ENCODE data around the gene FGF18. TPM values are rescaled to one million over a fixed set of nuclear protein-coding genes. Genes with fewer than 3 reads are reported as not detected.
"Not testable (repeated sequence)": the region's sequence is repeated elsewhere in the genome, so short reads cannot be mapped to it uniquely, and the experiment has no call there.

The FGF18 gene
- total RNA-seq, 1 experiment from 2014 or later: 0.94 TPM

DNA sequence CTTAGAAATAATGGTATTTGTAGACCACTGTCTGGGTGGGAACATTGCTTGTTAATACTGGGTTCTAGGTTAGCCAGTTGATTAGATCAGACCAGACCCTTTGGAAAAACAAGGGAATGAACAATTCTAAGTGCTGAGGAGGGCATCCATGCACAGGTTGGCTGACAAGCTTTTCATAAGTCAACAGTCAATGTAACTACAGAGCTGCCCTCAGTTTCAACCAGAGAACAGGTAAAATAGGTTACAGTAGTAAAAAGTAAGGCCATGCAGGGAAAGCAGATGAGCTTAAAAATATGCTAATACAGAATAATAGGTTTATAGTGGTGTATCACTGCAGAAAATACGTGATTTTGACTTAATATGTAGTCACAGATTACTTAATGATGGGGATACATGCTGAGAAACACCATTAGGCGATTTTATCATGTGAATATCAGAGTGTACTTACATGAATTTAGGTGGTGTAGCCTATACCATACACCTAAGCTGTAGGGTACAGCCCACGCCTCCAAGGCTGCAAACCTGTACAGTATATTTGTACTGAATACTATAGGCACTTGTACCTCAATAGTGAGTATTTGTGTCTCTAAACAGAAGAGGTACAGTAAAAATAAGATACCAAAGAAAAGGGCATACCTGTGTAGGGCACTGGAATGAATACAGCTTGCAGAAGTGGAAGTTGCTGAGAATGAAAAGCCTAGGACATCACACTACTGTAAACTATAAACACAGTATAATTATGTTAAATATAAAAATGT lies 6.1 kb upstream of the FGF18 start:
- no peak overlapping the region for H2BK12ac ChIP-seq (ENCODE audit: insufficient read length, low read depth, low read length)
- H4K8ac ChIP-seq (replicated peaks; ENCODE audit: insufficient read length, low read depth, low read length): no peak overlapping the region
- no peak overlapping the region for H2AFZ ChIP-seq (ENCODE audit: low read length)
- Mint-ChIP-seq H3K36me3 (ENCODE audit: insufficient read depth in 1 of 3, low read depth in 3 of 3) (peaks cover 31 to 56% (median 48%) of the 10 kb centered on the region in 3 experiments), H3K27ac (peak overlapping the region in 1 of 3 experiments; percentile 61; a peak in 2 of 7 replicates), H3K4me1 (peaks cover 5 to 8% of the 10 kb centered on the region in 2 experiments; a peak in 3 of 4 replicates), H3K27me3 (ENCODE audit: low read depth) (peaks cover 4% of the 10 kb centered on the region), H3K9me3 (no peaks in the 10 kb centered on the region), H3K4me3 (no peak overlapping the region)
- H3K56ac ChIP-seq (ENCODE audit: insufficient read length, low read depth, low read length): no peak overlapping the region
- no CpG with 5 or more reads among the region's 3 CpGs for WGBS (ENCODE audit: extremely low coverage, insufficient read length, low lambda C conversion rate)
- no peak overlapping the region for H3K4me2 ChIP-seq (ENCODE audit: insufficient read depth, insufficient read length, low read length)
- H3K23me2 ChIP-seq (ENCODE audit: insufficient read length, low read depth, low read length, poor library complexity, severe bottlenecking): no peaks in the 10 kb centered on the region
- H3K27me3 ChIP-seq (ENCODE audit: insufficient read depth, low read length): no peaks in the 10 kb centered on the region
- peaks cover 3% of the 10 kb centered on the region; the same call in 1 of the 2 replicates for H3K79me2 ChIP-seq (ENCODE audit: insufficient read depth, low read length)
- peaks cover 3% of the 10 kb centered on the region for H3K79me1 ChIP-seq (ENCODE audit: insufficient read depth, low read depth, low read length, poor library complexity, severe bottlenecking)
- no peaks in the 10 kb centered on the region for H3K4me1 ChIP-seq (ENCODE audit: insufficient read depth, low read length)
- H2AK5ac ChIP-seq (ENCODE audit: insufficient read length, low read length): no peak overlapping the region
- H4K91ac ChIP-seq (ENCODE audit: insufficient read length, low read depth, low read length): no peak overlapping the region
- no peak overlapping the region for H3T11ph ChIP-seq (ENCODE audit: low read length)
- H4K20me1 ChIP-seq (ENCODE audit: control insufficient read depth, insufficient read depth, insufficient read length): no peaks in the 10 kb centered on the region
- H3K9ac ChIP-seq (ENCODE audit: extremely low read depth, insufficient read length, low read length): no peak overlapping the region
- H4K5ac ChIP-seq (ENCODE audit: insufficient read length, low read depth, low read length): no peak overlapping the region
- no peak overlapping the region for H2BK20ac ChIP-seq (ENCODE audit: low read depth, low read length, poor library complexity, severe bottlenecking)
- no peak overlapping the region for H2BK120ac ChIP-seq (ENCODE audit: low read depth, low read length, poor library complexity, severe bottlenecking)
- DNase-seq: no peak
- no peak overlapping the region for H3K4ac ChIP-seq (ENCODE audit: low read depth, low read length)
- H3K23ac ChIP-seq (ENCODE audit: insufficient read length, low read depth, low read length): no peak overlapping the region
- H3K18ac ChIP-seq (ENCODE audit: insufficient read length, low read depth, low read length): no peak overlapping the region
- H3K27ac ChIP-seq (ENCODE audit: insufficient read length, low read depth, low read length): no peak overlapping the region
- H2BK15ac ChIP-seq (ENCODE audit: low read depth, low read length): no peak overlapping the region
- no peaks in the 10 kb centered on the region for H3K9me3 ChIP-seq (ENCODE audit: control insufficient read depth, low read depth, low read length)
- H3K14ac ChIP-seq (ENCODE audit: insufficient read depth, low read length): no peak overlapping the region
- TF ChIP-seq CTCF (conservative IDR thresholded peaks at IDR 0.05): no peak
- no peak overlapping the region for H2BK5ac ChIP-seq (ENCODE audit: insufficient read length, low read length)

DNA sequence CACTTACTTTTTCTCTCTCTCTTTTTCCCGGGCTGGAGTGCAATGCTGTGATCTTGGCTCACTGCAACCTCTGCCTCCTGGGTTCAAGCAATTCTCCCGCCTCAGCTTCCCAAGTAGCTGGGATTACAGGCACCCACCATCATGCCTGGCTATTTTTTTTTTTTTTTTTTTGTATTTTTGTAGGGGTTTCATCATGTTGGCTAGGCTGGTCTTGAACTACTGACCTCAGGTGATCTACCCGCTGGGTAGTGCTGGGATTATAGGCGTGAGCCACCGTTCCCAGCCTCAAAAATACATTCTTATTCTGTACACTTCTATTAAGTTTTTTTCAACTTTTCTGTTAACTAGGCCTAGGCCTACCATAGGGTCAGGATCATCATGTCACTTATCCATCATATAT lies 5.5 kb upstream of the FGF18 start:
- not testable (repeated sequence) for H2AFZ ChIP-seq (ENCODE audit: low read length); H3T11ph ChIP-seq (ENCODE audit: low read length); H2BK12ac ChIP-seq (ENCODE audit: insufficient read length, low read depth, low read length); H3K18ac ChIP-seq (ENCODE audit: insufficient read length, low read depth, low read length); H2BK5ac ChIP-seq (ENCODE audit: insufficient read length, low read length); H3K14ac ChIP-seq (ENCODE audit: insufficient read depth, low read length); H3K79me2 ChIP-seq (ENCODE audit: insufficient read depth, low read length); H4K20me1 ChIP-seq (ENCODE audit: control insufficient read depth, insufficient read depth, insufficient read length); H3K4me1 ChIP-seq (ENCODE audit: insufficient read depth, low read length); H3K23ac ChIP-seq (ENCODE audit: insufficient read length, low read depth, low read length); H4K91ac ChIP-seq (ENCODE audit: insufficient read length, low read depth, low read length); H3K79me1 ChIP-seq (ENCODE audit: insufficient read depth, low read depth, low read length, poor library complexity, severe bottlenecking); H3K56ac ChIP-seq (ENCODE audit: insufficient read length, low read depth, low read length); H3K27ac ChIP-seq (ENCODE audit: insufficient read length, low read depth, low read length); DNase-seq; H4K5ac ChIP-seq (ENCODE audit: insufficient read length, low read depth, low read length); H2AK5ac ChIP-seq (ENCODE audit: insufficient read length, low read length); H3K23me2 ChIP-seq (ENCODE audit: insufficient read length, low read depth, low read length, poor library complexity, severe bottlenecking); H4K8ac ChIP-seq (replicated peaks; ENCODE audit: insufficient read length, low read depth, low read length); H2BK120ac ChIP-seq (ENCODE audit: low read depth, low read length, poor library complexity, severe bottlenecking); H2BK20ac ChIP-seq (ENCODE audit: low read depth, low read length, poor library complexity, severe bottlenecking); H3K4me3 Mint-ChIP-seq; H2BK15ac ChIP-seq (ENCODE audit: low read depth, low read length); H3K27me3 ChIP-seq (ENCODE audit: insufficient read depth, low read length); H3K9ac ChIP-seq (ENCODE audit: extremely low read depth, insufficient read length, low read length); H3K4me2 ChIP-seq (ENCODE audit: insufficient read depth, insufficient read length, low read length); H3K4ac ChIP-seq (ENCODE audit: low read depth, low read length); H3K9me3 ChIP-seq (ENCODE audit: control insufficient read depth, low read depth, low read length); H3K9me3 Mint-ChIP-seq
- H3K36me3 Mint-ChIP-seq (ENCODE audit: insufficient read depth in 1 of 3, low read depth in 3 of 3): peaks cover 26 to 50% (median 42%) of the 10 kb centered on the region in 3 experiments
- no CpG with 5 or more reads among the region's 5 CpGs for WGBS (ENCODE audit: extremely low coverage, insufficient read length, low lambda C conversion rate)
- peaks cover 10% of the 10 kb centered on the region for H3K27me3 Mint-ChIP-seq (ENCODE audit: low read depth)
- H3K4me1 Mint-ChIP-seq: peaks cover 7 to 10% of the 10 kb centered on the region in 2 experiments; a peak in 3 of 4 replicates
- H3K27ac Mint-ChIP-seq: peak overlapping the region in 1 of 3 experiments; percentile 66; a peak in 2 of 7 replicates
